GM12865 (cell line): ENCODE data around the gene TMEM218.
"Not testable (repeated sequence)": the region's sequence is repeated elsewhere in the genome, so short reads cannot be mapped to it uniquely, and the experiment has no call there.

Experiments used
- DNase-seq: peaks from one replicate; pipeline ENCODE4 v3.0.0; 2010; ENCODE audit warnings: low read depth
- H3K4me3 ChIP-seq: 2 replicates; pipeline ENCODE4 v1.5.1; 2011; ENCODE audit warnings: mild to moderate bottlenecking, low read depth, low read length, control low read depth
- TF ChIP-seq, protein P1 (sequence below): IDR thresholded peaks from 2 replicates; pipeline ENCODE4 v1.5.1; 2011; ENCODE audit warnings: low read length, control low read depth, low read depth, inconsistent platforms; ENCODE audit not compliant: insufficient read depth; ENCODE audit errors: missing control alignments

Gene TMEM218

DNA sequence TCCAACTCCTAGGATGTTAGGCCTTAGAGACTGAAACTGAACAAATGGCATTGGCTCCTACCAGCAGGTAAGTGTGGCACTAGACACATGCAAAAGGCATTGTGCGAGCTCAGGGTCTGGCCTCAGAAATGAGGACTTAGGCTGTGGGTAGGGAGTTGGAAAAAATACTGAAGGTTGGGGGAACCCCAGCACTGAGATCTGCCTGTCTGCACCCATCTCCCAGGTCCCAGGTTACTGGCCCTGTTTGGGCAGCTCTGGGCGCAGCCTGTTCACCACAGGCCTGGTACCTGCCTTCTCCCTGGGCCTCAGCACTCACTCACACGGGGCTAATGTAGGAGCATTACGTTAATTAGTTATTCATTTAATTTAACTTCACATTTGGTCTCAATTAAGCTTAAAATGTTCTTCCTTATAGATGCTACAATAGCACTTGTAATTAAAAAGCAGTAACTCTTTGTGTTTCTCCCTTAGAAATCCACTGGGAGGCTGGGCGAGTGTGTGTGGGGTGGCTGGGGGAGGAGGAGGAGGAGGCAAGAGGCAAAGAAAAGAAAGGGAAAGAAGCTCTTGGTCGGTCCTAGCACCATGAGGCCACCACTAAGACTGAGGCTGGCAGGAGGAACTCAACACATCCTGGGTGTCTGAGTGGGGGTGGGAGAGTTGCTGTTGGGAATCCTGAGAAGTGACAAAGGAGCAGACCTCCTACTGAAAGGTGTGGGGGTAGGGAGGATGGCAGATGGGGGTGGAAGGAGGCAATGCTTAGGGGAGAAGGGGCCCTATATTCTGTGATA lies 19.4 kb downstream of the TMEM218 start:
- H3K4me3 ChIP-seq = no peak overlapping the region
- TF ChIP-seq, protein P1, sequence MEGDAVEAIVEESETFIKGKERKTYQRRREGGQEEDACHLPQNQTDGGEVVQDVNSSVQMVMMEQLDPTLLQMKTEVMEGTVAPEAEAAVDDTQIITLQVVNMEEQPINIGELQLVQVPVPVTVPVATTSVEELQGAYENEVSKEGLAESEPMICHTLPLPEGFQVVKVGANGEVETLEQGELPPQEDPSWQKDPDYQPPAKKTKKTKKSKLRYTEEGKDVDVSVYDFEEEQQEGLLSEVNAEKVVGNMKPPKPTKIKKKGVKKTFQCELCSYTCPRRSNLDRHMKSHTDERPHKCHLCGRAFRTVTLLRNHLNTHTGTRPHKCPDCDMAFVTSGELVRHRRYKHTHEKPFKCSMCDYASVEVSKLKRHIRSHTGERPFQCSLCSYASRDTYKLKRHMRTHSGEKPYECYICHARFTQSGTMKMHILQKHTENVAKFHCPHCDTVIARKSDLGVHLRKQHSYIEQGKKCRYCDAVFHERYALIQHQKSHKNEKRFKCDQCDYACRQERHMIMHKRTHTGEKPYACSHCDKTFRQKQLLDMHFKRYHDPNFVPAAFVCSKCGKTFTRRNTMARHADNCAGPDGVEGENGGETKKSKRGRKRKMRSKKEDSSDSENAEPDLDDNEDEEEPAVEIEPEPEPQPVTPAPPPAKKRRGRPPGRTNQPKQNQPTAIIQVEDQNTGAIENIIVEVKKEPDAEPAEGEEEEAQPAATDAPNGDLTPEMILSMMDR = no peak
- no peak for DNase-seq

DNA sequence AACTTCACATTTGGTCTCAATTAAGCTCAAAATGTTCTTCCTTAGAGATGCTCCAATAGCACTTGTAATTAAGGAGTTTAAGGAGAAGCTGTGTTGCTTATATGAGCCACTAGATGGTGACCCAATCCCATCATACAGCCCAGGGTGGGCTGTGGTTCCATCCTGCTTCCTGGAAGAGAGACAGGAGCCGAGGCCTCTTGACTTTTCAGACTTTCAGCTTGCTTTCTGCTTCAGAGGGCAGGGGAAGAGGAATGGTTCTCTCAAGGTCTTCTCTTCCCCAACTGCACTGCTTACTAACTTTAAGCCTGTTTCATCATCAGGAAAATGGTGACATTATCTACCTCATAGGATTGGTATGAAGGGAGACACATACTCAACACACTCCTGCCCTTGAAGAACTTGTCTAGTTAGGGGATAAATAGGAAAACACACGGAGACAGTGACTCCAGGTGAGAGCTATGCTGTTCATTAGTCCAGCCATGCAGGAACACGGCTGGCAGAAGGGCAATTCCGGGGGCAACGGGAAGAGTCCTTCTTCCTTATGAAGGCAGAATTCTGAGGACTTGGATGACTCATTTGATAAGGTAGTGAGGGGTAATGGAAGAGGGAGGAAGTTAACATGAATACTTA lies 20.1 kb downstream of the TMEM218 start:
- TF ChIP-seq, protein P1 = peak; percentile 43
- H3K4me3 ChIP-seq = no peak overlapping the region
- peak; percentile 42 for DNase-seq

DNA sequence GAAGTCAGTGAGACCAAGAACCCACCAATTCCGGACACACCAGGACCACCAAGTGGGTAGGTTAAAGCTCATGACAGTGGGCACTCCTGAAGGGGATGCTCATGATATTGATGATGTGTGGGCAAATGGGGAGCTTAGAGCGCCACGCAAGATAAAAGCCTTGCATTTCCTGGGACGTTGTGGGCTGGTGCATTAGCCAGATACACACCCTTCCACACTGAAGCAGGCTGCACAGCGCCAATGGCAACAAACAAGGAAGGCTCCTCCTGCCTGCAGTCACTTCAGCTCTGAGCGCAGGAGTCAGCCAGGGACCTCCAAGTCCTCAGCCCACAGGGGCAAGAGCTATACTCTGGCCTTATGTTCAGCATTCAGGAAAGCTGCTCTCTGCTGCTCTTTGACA lies 20.6 kb downstream of the TMEM218 start:
- TF ChIP-seq, protein P1 = no peak
- H3K4me3 ChIP-seq = no peak overlapping the region
- DNase-seq = no peak

DNA sequence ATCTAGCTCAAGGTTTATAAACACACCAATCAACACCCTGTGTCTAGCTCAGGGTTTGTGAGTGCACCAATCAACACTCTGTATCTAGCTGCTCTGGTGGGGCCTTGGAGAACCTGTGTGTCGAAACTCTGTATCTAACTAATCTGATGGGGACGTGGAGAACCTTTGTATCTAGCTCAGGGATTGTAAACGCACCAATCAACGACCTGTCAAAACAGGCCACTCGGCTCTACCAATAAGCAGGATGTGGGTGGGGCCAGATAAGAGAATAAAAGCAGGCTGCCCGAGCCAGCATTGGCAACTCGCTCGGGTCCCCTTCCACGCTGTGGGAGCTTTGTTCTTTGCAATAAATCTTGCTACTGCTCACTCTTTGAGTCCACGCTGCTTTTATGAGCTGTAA lies 21.3 kb downstream of the TMEM218 start:
- not testable (repeated sequence) for H3K4me3 ChIP-seq, DNase-seq

DNA sequence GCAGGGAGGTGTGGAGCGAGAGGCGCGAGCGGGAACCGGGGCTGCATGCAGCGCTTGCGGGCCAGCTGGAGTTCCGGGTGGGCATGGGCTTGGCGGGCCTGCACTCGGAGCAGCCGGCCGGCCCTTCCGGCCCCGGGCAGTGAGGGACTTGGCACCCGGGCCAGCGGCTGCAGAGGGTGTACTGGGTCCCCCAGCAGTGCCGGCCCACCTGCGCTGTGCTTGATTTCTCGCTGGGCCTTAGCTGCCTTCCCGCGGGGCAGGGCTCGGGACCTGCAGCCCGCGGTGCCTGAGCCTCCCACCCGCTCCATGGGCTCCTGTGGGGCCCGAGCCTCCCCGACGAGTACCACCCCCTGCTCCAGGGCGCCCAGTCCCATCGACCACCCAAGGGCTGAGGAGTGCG lies 21.9 kb downstream of the TMEM218 start:
- not testable (repeated sequence) for H3K4me3 ChIP-seq, DNase-seq

DNA sequence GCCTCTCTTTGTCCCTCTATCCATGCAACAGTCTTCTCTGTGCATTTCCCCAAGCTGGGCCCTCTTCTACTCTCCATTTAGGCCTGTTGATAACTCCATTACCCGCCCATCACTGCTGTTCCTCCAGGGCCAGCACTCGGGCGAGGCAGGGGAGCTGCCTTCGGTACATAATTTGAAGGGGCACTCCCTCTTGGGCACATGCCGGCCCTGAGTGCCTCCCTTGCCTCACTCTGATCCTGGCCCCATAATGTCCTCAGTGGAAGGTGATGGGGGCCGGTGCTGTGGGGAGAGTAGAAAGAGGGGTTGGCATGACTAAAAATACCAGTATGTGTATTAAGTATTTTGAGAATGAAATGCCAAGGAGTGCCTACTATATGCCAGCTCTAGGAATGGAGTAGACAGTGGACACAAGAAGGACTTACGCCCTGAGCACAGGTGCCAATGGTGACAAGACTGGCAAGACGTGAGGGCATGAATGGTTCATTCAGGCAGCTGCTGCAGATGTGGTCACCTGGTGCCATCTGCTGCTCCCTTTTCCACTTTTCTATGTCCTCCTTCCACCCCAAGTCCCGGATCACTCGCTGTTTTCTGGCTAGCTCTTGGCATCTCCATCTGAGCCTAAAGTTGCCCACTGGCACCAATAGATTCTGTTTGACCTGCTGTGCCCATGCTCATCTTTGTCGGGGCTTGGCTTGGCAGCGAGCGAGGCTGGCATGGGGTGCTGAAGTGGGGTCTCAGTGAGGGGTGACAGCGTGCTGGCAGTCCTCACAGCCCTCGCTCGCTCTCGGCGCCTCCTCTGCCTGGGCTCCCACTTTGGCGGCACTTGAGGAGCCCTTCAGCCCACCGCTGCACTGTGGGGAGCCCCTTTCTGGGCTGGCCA lies 22.6 kb downstream of the TMEM218 start:
- TF ChIP-seq, protein P1 = no peak
- DNase-seq = no peak
- no peak overlapping the region for H3K4me3 ChIP-seq

DNA sequence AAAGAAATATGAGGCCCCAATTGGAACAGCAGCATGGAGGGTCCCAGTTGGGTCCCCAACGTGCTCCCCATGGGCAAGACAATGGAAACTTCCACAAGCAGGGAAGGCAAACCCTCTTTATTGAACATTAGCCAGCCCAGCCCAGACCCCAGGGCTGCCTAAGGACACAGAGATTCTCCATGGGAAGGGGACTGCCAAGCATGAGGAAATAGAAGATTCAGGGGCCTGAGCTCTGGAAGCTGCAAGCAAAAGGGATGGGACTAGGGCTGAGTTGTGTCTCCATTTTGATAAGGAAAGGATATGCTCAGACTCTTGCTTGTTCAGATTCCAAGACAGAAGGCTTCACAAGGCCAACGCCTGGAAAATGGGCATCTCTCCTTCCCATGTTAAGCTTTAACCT lies 23.3 kb downstream of the TMEM218 start:
- DNase-seq = no peak
- TF ChIP-seq, protein P1 = no peak
- H3K4me3 ChIP-seq = no peak overlapping the region
